Ovary (tissue), 3 donors: ENCODE measurements around the gene HBEGF.

ENCODE experiments used
- EP300 ChIP-seq: sonication (generic); formaldehyde crosslinking; IDR thresholded peaks from one replicate; pipeline ENCODE4 v1.6.1; 2017; ENCODE audit warnings: antibody characterized with exemption
- POLR2A ChIP-seq: fragments of 450-650 bp; IDR thresholded peaks from one replicate; pipeline ENCODE4 v1.6.1; 2017; ENCODE audit warnings: antibody characterized with exemption, mild to moderate bottlenecking, moderate library complexity
- TF ChIP-seq, protein P1 (sequence below), 3 donors: fragments of 450-650 bp in 2 of 3; fragments of 200-600 bp in 1 of 3; IDR thresholded peaks; one replicate each; pipeline versions ENCODE4 v1.5.1 to v1.8.0; 2016 to 2022; ENCODE audit warnings: antibody characterized with exemption in 3 of 3, mild to moderate bottlenecking in 1 of 3
- donor health status: DM: no; HTN: no; CAD: no.

DNA sequence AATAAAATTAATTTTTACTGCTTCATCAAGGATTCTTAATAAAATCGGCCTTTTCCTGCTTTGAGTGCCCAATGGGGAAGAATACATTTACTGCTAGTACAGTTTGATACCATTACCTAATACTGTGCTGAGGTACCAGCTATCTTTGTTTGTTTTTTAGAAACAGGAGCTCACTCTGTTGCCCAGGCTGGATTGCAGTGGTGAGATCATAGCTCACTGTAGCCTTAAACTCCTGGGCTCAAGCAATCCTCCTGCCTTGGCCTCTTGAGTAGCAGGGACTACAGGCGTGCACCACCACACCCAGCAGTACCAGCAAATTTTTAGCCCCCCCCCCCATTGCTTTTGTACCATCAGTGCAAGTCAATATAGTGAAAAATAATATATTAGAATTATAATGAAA lies 41.6 kb upstream of the HBEGF start:
- TF ChIP-seq, protein P1, sequence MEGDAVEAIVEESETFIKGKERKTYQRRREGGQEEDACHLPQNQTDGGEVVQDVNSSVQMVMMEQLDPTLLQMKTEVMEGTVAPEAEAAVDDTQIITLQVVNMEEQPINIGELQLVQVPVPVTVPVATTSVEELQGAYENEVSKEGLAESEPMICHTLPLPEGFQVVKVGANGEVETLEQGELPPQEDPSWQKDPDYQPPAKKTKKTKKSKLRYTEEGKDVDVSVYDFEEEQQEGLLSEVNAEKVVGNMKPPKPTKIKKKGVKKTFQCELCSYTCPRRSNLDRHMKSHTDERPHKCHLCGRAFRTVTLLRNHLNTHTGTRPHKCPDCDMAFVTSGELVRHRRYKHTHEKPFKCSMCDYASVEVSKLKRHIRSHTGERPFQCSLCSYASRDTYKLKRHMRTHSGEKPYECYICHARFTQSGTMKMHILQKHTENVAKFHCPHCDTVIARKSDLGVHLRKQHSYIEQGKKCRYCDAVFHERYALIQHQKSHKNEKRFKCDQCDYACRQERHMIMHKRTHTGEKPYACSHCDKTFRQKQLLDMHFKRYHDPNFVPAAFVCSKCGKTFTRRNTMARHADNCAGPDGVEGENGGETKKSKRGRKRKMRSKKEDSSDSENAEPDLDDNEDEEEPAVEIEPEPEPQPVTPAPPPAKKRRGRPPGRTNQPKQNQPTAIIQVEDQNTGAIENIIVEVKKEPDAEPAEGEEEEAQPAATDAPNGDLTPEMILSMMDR (IDR thresholded peaks at IDR 0.05): no peak
- TF ChIP-seq POLR2A (no peak), EP300 (no peak)
